ENCODE results near the gene RAD51AP1.
"Not testable (repeated sequence)": the region's sequence is repeated elsewhere in the genome, so short reads cannot be mapped to it uniquely, and the experiment has no call there.

Gene RAD51AP1, protein sequence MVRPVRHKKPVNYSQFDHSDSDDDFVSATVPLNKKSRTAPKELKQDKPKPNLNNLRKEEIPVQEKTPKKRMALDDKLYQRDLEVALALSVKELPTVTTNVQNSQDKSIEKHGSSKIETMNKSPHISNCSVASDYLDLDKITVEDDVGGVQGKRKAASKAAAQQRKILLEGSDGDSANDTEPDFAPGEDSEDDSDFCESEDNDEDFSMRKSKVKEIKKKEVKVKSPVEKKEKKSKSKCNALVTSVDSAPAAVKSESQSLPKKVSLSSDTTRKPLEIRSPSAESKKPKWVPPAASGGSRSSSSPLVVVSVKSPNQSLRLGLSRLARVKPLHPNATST

DNA sequence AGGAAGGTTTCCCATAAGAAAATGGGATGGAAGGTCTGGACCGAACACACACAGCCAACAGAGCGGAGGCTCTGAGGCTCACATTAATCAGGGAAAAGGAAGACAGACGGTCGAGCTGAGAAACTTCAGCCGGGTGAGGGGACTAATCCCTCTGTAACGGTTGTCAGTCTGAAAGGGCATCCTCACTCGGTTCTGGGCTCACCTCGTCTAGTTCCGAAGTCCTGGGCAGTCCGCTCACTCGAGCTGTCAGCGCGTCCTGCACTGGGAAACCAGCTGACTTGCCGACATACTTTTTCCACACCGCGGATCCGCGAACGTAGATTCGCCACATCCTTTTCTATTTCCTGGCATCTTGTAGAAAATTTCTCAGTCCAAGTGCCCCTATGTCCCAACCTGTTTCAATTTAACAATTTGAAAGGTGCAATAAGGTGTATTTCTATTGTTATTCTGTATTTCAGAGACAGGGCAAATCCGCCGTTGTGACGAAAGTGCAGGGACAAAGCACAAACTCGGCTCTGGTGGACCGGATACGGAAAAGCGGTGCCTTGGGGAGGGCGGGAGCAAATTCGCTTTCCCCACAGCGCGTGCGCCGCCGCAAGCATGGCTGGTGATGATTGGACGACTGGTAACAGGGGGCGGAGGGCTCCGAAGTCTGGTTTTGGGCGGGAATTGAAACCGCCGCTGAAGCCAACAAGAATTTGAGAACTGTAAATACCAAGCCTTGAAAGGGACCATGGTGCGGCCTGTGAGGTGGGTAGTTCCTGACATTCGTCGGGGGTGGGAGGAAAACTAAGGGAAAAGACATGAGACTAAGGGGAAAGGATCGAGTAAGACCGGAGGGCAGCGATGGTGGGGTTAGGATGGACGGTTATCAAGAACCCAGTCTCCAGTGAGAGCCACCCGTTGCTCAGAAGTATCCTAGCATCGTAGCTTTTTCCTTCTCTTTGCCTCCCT, at the start of gene RAD51AP1:
Gene RAD51AP1, plus strand, starts transcription at position 684 of the 954 bp plus-strand sequence. Its CDS starts 50 bp downstream, at position 734.
- peak; percentile 94 to 95 for DNase-seq (ENCODE audit: low read depth in 2 of 2)

DNA sequence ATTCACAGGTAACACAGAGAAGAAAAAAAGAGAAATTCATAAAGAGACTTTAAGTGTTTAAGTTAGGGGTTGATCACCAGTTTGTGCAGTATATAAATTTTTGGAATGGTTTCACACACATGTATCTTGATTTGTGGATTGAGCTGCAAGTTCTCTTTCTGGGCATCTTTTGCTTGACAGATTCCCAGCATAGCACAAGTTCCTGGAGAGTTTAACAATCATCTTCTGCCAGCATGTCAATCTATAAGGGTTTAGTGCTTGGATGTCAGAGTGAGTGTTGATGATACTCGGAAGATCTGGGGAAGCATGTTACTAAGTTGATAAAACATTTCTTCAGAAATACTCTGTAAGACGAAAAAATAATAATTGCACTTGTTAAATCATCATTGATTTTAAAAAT, 49.1 kb upstream of the RAD51AP1 start:
- no peak for DNase-seq (ENCODE audit: low read depth in 2 of 2)

DNA sequence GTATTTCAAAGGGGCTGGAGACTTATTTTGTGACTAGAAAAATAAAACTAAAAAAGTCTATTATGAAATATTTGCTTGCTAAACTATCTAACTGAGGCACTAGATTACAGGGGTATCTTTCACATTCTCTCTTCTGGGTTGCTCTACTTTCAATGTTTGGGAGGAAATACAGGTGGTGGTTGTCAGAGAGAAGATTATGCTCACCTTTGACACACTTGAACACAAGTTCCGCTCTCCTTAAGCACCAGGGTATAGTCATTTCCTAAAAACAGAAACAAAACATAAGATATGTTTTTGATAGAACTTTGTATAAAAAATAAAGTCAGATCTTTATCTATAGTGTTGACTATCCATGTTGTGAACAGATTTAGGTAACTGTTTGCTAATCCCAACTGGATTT, 47.7 kb upstream of the RAD51AP1 start:
- no peak for DNase-seq (ENCODE audit: low read depth in 2 of 2)

DNA sequence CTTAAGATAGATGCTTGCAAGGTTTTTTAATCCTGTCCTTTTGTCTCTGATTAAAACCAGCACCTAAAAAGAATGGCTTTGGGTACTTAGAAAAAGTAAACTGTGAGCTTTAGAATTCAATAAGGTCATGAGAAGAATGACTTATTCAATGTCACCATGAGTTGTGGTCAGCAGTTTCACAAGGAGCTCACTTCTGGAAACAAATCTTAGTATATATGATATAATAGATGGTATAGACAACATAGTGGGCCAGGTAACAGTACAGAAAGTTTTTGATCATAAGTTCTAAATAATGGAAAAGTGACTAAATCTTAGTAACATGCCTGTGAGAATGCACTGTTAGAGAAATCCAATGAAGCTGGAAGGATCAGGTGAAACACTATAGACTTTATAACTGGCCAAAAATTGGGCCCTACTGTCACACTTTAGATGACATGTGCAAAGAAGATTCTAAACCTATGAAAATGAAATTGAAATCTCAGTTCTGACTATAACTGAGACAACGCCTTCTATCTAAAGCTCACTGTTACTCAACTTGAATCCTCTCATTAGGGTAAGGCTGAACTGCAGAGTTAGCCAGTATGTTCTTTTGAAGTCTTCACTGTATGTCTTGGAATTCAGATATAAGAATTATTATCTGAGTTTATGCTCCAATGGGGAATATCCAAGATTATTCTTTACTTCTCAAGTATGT, 42.4 kb upstream of the RAD51AP1 start:
- DNase-seq (ENCODE audit: low read depth in 2 of 2) = no peak

DNA sequence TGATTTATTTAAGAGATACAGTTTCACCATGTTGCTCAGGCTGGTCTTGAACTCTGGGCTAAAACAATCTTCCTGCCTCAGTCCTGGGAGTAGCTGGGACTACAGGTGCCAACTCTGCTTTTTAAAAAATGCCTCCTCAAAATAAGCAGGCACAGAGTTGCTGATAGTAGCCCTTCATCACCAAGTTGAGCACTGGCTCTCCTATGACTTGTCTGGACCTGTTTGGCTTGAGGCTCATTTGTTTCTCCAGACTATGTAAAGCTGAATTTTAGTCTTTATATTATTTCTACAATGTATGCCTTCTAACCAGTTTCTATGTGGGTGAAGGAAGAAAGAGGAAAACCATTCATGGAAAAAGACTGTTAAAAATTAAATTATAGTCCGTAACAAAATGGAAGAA, 39.5 kb upstream of the RAD51AP1 start:
- DNase-seq (ENCODE audit: low read depth in 2 of 2) = no peak

DNA sequence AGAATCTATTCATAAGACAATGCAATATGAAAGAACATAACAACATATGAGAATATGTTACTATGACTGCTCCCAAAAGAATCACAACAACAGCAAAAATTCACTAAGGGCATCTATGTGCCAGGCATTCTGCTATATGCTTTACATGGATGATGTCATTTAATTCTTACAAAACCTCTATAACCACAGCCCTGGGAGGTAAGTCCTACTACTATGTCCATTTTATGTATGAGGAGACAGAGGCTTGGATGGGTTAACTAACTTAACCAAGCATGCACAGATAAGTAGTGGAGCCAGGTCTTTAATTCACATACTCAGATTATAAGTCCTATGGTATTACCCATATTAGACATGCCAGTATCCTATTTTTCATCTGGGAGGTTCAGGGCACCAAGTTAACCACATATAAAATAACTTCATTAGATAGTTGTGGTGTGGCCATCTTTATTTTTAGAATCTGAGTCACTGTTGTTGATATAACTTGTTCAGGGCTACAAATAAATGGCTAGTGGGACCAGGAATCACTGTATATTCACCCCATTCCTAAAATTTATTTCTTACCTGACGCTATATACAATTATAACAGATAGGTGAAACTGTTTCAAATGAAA, 33.2 kb upstream of the RAD51AP1 start:
- DNase-seq (ENCODE audit: low read depth in 2 of 2) = peak in 1 of 2 experiments; percentile 8

DNA sequence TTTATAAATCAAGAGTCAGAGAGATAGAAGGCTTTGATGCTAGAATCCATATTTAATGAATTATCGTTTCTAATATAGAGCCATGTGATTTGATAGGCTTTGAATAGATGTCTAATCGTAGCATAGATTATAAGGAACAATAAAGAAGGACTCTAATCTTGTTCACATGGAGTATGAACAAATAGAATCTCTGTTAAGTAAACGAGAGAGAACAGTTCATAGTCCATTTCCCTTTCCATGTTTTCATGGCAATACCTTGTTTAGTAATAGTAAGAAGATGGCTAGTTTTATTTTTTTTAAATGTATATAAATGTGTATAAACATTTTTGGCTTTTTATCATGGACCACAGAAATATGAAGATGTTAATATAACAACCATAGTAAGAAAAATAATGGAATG, 32.3 kb upstream of the RAD51AP1 start:
- no peak for DNase-seq (ENCODE audit: low read depth in 2 of 2)

DNA sequence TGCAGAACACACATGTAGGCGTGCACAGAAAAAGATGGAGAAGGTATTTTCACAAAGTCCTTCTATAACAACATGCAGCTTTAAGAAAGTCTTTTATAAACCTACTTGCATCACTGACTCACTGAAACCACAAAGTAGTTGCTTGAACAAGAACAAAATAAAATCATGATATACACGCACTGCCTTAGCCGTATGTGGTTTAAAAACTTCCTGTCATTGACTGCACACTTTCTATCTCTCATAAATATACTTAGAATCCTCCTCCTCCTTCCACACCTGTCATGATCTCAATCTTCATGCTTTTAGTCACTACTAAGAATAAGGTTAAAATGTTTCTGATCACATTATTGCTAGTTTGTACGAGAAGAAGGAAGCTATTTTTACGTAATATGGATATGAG, 31.8 kb upstream of the RAD51AP1 start:
- DNase-seq (ENCODE audit: low read depth in 2 of 2) = peak in 1 of 2 experiments; percentile 11

DNA sequence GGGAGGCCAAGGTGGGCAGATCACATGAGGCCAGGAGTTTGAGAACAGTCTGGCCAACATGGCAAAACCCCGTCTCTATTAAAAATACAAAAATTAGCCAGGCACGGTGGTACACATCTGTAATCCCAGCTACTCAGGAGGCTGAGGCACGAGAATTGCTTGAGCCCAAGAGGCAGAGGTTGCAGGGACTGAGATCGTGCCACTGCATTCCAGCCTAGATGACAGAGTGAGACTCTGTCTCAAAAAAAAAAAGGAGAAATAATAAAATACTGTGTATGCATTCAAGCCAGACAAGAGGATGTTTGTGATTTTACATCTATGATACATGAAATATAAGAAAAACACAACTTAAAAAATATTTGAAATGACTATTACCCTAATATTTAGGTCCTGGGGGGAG, 30.2 kb upstream of the RAD51AP1 start:
- DNase-seq (ENCODE audit: low read depth in 2 of 2) = not testable (repeated sequence)

DNA sequence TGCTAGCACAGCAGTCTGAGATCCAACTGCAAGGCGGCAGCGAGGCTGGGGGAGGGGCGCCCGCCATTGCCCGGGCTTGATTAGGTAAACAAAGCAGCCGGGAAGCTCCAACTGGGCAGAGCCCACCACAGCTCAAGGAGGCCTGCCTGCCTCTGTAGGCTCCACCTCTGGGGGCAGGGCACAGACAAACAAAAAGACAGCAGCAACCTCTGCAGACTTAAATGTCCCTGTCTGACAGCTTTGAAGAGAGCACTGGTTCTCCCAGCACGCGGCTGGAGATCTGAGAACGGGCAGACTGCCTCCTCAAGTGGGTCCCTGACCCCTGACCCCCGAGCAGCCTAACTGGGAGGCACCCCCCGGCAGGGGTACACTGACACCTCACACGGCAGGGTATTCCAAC, 29.4 kb upstream of the RAD51AP1 start:
- not testable (repeated sequence) for DNase-seq (ENCODE audit: low read depth in 2 of 2)

DNA sequence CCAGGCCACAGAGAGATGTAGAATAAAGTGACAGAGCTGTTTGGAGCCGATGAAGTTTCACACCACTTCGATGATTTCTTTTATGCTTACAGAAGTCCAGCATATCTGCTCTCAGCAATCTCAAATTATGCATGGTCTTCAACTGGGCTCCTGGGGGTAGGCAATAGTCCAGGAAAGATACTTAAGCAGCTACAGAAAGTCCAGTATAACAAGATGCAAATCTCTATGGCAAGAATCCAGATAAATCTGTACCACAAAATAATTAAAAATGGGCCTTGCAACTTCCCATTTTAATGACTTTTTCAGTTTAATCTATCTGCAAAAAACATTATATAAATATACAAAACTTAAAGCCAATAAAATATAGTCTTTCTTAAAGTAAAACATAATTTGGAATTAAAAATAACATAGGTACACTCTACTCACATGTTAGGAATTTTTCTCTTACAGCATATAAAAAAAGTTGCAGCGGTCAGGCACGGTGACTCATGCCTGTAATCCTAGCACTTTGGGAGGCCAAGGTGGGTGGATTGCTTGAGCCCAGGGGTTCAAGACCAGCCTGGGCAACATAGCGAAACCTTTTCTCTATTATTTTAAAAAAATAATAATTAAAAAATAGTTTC, 20.5 kb upstream of the RAD51AP1 start:
- DNase-seq (ENCODE audit: low read depth in 2 of 2) = no peak

DNA sequence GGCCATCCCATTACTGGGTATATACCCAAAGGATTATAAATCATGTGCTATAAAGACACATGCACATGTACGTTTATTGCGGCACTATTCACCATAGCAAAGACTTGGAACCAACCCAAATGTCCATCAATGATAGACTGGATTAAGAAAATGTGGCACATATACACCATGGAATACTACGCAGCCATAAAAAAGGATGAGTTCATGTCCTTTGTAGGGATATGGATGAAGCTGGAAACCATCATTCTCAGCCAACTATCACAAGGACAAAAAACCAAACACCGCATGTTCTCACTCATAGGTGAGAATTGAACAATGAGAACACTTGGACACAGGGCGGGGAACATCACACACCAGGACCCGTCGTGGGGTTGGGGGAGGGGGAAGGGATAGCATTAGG, 15.2 kb upstream of the RAD51AP1 start:
- DNase-seq (ENCODE audit: low read depth in 2 of 2) = not testable (repeated sequence)

DNA sequence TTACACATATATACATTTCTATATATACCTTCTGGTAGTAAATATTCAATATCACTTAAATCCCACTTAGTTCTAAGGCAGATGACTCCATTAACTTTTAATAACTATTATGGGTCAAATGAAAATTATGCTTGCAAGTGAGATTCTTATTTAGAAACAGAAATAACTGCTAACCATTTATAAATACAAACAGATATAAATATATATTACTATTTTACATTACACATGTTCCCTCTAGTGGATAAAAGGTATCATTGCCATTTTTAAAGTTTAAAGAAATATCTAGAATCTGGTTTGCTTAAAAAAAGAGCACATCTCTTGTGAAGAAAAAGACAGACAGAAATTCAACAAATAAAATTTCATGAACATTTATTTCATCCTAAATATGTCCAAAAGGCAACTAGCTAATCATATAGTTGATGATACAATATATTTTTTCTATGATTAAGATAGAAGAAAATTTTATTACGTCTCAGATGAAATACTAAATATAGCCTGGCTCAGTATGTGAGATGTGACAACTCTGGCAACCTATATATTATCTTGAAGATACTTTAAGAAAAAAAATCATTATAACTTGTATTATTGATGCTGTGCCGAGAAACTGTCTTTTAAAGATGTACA, 11.7 kb upstream of the RAD51AP1 start:
- DNase-seq (ENCODE audit: low read depth in 2 of 2) = no peak

DNA sequence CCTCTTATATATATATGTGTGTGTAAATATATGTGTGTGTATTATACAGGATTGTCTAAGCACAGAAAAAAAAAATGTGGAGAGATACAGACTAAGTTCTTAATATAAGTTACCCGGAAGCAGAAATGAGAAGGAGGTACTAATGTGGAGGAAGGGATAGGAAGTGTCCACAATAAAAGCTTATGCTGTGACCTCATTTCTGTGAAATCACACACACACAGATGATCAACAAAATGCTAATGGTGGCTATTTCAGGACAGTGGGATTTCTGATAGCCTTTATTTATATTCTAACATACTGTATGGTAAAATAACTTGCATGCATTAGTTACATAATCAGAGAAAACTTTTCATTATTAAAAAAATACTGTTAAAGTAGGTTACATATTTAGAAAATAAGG, 8.5 kb upstream of the RAD51AP1 start:
- DNase-seq (ENCODE audit: low read depth in 2 of 2) = no peak

DNA sequence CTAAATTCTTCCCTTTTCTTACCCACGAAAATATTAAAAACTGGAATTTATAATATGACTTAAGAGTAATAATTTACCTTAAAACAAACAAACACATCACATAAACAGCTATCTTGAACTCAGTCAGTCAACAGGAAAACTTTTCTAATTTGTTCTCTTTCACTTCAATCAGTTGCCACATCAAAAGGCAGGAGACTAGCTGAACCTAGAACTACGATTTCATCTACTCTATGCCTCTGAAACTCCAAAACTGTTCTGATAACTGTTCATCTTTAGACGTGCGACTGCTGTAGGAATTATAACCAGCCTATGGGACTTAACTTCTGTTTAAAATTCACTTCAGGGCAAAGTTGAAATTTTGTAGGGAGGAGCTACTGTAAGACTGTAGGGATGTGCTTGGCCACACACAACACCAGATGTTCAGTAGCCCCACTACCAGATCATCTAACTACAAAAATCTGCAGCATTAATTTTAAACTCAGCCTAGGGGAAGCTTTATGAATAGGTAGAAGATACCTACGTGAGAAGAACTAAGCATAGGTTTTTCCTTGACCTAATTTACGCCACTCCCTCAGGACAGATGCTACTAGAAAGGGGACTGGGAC, 7.6 kb upstream of the RAD51AP1 start:
- DNase-seq (ENCODE audit: low read depth in 2 of 2) = no peak

DNA sequence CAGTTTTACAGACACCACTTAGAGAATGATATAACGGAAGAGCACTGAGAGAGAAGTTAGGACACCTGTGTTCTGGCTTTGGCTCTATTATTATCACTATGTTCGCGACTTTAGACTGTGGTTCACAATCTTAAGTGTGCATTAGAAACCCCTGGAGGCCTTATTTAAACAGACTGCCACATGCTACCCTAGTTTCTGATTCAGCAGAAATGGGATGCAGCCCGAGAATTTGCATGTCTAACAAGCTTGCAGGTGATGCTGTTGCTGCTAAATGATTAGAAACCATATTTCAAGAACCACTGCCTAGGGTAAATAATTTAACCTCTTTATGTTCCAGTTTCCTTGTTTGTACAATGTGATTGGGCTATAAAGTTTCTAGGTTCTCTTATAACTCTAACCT, 3.6 kb upstream of the RAD51AP1 start:
- no peak for DNase-seq (ENCODE audit: low read depth in 2 of 2)

DNA sequence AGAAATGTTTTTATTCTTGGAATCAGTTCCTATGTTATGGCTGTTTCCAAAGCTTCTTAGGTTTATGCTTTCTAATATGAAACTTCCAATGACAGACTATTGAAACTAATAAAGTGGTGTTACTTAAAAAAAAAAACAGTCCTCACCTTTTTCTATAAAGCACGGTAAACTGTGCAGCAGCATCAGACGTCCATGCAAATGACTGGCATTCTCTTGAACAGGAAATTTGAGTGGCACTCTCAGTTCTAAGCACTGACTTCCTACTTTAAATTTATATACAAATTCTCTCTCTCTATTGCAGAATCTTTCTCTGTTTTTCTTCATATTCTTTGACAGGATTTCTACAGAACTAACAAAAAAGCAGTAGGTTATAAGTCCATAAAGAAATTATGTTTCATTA, 2.8 kb upstream of the RAD51AP1 start:
- no peak for DNase-seq (ENCODE audit: low read depth in 2 of 2)

DNA sequence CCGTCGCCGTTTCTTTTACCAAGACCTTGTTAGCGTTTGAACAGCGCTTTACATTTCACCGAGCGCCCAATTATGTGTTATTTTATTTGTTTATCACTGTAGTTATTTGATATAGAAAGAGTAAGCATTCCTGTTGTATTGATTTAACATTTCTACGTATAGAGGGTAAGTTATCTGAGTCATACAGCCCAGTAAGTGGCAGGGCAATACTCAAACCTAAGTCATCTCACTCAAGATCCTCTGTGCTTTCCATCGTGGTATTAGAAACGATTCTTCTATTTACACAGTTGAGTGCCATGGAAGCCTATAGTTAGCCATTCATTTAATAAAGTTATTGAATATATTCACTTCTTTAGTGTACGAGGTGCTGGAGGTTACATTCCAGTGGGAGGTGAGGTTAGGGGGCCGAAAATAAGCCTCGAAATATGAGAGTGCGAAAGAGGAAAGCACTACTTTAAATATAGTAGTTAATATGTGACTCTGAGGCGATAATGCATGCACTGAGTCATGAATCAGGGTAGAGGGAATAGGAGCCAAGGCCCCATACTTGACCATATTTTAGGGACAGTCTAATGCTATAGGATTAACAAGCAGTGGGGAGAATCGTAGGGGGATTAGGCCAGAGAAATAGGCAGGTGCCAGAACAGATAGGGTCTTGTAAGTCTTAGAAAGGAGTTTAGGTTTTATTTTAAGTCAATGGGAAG, 629 bp downstream of the RAD51AP1 start:
- no peak for DNase-seq (ENCODE audit: low read depth in 2 of 2)

DNA sequence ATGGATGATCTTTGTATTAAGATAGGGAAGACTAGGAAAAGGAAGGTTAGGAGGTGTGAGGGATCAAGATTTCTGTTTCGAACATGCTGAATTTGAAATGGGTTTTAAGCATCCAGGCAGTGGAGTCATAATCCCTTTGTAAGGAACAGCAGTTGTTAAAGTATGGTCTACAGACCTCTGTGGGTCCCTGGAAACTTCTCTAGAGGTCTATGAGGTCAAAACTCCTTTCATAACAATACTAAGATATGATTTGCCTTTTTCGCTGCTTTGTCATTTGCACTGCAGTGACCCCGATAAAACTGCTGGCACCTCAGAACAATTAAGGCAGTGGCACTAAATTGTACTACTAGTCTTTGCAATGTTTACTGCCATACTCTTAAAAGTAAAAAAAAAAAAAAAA, 1.5 kb downstream of the RAD51AP1 start:
- no peak for DNase-seq (ENCODE audit: low read depth in 2 of 2)

DNA sequence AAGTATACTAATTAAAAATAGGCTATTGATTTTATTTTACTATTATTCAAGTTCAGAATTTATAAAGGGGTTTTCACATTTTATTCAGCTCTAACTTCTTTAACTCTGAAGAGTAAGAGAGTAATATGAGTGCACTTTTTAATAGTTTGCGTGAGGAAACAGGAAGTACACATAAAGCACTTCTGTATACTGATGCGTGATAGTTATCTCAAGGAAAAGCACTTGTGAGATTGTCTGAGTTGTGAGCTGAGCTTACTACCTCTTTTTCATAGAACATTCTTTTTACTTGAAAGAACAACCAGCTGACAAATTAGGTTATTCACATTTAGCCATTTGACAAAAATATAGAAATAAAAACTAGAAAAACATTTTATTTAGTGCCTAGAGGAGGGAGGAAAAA, 1.9 kb downstream of the RAD51AP1 start:
- no peak for DNase-seq (ENCODE audit: low read depth in 2 of 2)
